HG02870 (cell line): Measurements from ENCODE around the gene PIEZO2.

Source experiments
- ATAC-seq: cut with Tn5 transposase; IDR thresholded peaks from one replicate; pipeline ENCODE4 v1.9.1; 2021; ENCODE audit warnings: mild to moderate bottlenecking, moderate library complexity; ENCODE audit not compliant: unreplicated experiment

The PIEZO2 gene

DNA sequence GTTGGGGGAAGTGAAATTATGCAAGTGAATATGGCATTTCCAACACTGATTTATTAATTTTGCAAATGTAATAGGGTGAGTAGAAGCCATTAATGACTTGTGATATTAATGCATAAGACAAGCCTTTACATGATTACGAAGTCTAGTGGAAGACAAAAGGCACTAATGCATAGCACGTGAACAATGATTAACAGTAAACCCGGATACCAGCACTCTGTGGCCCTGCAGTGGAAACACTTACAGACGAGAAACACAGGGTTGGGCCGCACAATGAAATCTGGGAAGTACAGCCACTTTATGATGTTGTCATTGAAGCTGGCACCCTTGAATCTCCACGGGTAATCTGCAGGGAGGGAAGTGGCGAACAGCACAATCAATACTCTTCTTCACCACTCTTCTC is 390.1 kb downstream of the PIEZO2 start:
- no peak for ATAC-seq

GRCh38 chr18:10757946-10758345 is 391.4 kb downstream of the PIEZO2 start:
- ATAC-seq: no peak

GRCh38 chr18:10757349-10757748 is 392.0 kb downstream of the PIEZO2 start:
- ATAC-seq: no peak

DNA sequence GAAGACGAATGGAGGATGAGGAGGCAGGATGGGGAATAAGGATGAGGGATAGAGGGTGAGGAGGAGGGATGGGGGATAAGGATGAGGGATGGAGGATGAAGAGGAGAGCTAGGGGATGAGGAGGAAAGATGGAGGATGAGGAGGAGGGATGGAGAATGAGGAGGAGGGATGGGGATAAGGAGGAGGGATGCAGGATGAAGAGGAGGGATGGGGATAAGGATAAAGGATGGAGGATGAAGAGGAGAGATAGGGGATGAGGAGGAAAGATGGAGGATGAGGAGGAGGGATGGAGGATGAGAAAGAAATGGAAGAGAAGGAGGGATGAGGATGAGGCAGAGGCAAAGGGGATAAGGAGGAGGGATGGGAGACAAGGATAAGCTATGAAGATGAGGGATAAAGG is 393.5 kb downstream of the PIEZO2 start:
- no peak for ATAC-seq

DNA sequence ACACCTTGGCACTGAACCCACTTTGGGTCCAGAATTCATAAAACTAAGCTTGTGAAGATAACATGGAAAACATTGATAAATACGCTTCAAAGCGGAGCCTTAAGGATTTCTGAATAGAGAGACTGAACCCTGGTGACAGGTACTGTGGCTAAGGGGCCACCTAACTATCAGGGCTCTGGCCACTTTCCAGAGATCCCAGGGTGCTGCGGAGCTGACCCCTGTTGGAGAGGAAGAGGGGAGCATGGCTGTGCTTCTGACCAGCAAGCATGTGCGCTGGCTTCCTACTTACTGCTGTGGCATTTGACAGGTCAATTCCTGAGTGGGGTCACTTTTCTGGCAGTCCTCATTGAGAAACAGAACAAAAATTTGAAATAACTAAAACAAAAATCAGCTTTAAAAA is 395.2 kb downstream of the PIEZO2 start:
- ATAC-seq: no peak

- no peak for ATAC-seq
Observed at GRCh38 chr18:10752382-10752781, 397.0 kb downstream of the PIEZO2 start.

- no peak for ATAC-seq
Observed at GRCh38 chr18:10751653-10752052, 397.7 kb downstream of the PIEZO2 start.

DNA sequence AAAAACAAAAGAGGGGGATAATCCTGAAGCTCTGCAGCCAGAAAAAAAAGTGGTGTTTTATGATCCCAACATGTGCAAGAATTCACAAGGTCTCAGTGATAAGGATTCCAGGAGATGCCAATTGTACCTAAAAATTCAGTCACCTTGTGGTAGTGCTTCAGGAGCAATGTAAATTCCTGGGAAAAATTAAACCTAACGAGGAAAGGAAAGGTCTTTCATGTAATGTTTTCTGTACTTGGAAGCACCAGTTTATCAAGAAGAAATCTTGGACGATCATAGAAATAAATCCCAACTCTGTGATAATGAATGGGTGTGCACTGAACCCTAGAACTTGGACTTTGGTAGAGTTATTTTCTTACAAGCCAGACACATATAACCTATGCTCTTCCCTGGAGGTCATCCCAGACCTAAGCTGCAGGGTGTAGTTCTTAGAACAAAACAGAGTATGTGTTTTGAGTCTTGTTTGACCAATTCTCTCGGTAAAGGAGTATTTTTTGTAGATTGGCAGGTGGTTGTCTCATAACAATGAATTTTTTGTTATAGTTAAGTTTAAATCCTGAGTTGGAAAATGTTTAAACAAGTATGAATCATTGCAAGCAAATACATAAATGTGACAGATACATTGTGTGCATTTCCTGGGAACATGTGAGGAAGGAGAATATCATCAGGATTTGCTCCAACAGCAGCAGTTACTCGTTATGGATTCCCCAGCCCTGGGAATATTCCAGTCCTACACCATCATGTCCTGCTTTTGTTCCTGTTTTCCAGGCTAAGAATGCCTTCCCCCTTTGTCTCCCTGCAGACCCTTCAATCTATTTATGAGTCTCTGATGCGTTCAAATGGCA is 399.0 kb downstream of the PIEZO2 start:
- no peak for ATAC-seq

DNA sequence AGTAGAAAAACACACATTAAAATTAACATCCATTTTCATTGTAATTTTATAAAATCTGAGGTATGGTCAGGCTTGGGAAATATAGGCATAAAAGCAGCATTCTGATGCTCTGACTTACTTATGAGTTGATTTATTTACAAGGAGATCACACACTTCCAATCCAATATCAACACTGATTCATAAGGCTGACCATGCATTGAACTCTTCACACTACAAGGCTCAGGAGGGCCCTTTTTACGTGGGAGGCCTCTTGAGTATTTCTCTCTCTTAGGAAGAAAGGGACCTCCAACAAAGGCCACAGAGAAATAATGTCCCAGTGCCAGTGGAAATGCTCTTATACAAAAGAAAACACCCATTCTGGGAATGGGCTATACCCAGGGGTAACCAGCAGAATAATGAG is 400.7 kb downstream of the PIEZO2 start:
- ATAC-seq: no peak

- ATAC-seq: no peak
Observed at GRCh38 chr18:10745971-10746370, 403.4 kb downstream of the PIEZO2 start.

GRCh38 chr18:10745219-10745618 is 404.1 kb downstream of the PIEZO2 start:
- no peak for ATAC-seq

DNA sequence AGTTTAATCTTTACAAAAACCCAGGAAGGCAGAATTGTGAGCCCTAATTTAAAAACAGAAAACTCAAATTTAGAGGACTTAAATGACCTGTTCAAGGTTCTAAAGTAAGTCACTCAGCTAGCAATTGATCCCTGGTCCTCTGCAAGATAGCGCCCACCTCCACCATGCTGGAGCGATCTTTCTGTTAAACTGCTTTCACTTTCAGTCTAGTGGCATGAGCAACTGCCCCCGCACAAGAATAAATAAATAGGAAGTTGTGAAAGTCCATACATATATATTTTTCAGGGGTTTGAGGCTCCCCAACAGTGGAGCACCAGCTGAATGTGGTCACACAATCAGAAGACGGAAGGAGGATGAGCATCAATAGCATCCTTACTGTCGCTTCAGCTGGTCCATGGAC is 405.6 kb downstream of the PIEZO2 start:
- ATAC-seq: no peak

- ATAC-seq: no peak
Observed at GRCh38 chr18:10739152-10739551, 410.2 kb downstream of the PIEZO2 start.

DNA sequence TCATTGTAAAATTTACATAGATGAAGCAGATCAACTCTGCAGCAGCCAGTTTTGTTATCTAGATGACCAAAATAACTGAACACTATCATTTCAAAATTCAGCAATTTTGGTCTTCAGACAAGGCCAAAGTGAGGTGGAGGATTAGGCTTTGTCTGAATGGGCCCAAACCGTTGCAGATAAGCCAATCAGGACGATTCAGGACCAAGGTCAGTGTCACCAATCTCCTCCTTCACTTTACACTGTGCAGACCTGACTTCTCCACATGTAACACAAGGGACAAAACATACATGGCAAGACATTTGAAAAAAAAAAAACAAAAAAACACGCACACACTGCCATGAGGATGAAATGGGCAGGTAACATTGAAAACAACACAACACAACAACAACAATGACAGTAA is 412.4 kb downstream of the PIEZO2 start:
- ATAC-seq: no peak

DNA sequence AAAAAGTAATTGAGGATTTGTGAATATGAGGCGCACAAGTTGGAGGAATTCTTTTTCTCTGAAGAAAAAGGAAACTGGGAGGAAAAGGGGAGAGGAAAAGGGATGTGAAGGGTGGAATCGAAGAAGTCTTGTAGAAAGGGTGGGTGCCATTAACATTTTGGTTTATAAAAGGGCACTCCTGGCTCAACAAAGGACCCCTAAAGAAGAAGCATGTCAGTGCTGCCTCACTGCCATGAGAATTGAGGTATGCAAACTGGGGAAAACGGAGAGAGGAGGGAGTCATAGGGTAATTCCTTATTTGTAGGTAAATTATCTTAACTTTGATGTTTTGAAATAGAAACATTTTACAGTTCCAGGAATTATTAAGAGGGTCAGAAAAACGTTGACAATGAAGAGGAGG is 416.4 kb downstream of the PIEZO2 start:
- no peak for ATAC-seq

GRCh38 chr18:10727477-10727876 is 421.9 kb downstream of the PIEZO2 start:
- no peak for ATAC-seq

GRCh38 chr18:10726198-10727068 is 422.9 kb downstream of the PIEZO2 start:
- no peak for ATAC-seq

- no peak for ATAC-seq
Observed at GRCh38 chr18:10724666-10725065, 424.7 kb downstream of the PIEZO2 start.

- ATAC-seq: no peak
Observed at GRCh38 chr18:10723496-10723895, 425.9 kb downstream of the PIEZO2 start.

DNA sequence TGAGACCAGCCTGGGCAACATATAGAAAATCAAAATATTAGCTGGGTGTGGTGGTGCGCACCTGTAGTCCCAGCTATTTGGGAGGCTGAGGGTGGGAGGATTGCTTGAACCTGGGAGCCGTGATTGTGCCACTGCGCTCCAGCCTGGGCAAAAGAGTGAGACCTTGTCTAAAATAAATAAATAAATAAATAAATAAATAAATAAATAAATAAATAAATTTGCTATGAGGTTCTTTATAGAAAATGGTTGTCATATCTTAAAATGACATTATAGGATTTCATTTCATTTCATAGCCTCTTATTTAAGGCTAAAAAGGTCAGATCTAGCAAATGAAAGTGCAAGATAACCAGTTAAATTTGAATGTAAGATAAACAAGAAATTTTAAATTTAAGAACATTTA is 430.6 kb downstream of the PIEZO2 start:
- no peak for ATAC-seq

GRCh38 chr18:10715791-10716190 is 433.6 kb downstream of the PIEZO2 start:
- ATAC-seq: no peak

- ATAC-seq: no peak
Observed at GRCh38 chr18:10713409-10713808, 436.0 kb downstream of the PIEZO2 start.
